Stimulated activated CD8-positive, alpha-beta memory T cell treated with anti-CD3 and anti-CD28 coated beads, Interleukin-7, amount 100 ng/mL, for 4 hours (primary cell): ENCODE data around the gene ACTMAP.

ENCODE experiments used
- DNase-seq, 2 donors: peaks; one replicate each; pipeline ENCODE4 v3.0.0-alpha.2; 2020; ENCODE audit warnings: low read depth in 2 of 2

Gene ACTMAP

DNA sequence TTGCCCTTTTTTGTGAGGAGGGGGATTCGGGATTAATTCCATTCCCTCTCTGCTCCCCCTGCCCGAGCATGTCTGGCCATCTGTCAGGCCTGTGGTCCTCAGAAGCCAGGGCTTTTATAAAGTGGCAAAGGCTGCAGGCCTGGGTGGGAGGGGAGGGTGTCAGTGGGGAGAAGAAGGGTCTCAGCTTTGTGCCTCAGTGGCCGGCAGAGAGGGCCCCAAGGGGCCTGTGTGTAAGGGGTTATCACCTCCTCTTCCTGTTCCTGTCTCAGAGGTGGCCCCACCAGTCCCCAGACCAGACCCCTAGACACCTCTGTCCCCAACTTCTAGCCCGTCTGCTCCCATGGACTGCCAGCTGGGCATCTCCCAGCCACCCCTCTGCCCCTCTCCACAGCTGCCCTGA, 56.4 kb downstream of the ACTMAP start:
- no peak for DNase-seq

DNA sequence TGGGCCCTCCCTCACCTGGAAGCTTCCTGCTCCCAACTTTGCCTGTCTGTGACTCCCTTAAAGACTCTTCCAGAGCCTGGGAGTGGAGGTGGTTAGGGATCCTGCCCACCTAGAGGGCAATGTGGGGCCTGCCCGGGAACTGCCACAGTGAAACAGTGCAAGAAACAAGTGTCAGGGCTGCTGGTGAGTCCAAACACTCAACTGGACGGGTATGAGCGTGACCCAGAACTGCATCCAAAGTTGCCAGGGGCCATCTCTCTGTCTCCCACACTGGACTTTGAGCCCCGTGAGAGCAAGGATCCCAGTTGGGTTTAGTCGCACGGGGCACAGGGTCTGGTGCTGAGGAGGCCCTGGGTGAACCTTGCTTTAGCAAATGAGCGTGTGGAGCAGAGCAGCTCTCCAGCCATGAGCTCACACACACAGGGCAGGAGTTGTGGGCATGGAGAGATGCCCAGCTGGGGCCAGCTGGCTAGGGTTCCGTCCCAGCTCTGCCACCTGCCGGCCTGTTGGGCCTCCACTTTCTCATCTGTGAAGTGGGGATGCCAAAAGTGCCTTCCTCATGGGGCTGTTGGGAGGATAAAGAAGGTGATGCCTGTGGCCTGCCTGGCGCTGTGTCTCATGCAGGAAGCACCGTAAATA, 57.0 kb downstream of the ACTMAP start:
- no peak for DNase-seq

GRCh38 chr19:40692212-40692551, 58.1 kb downstream of the ACTMAP start:
- no peak for DNase-seq

DNA sequence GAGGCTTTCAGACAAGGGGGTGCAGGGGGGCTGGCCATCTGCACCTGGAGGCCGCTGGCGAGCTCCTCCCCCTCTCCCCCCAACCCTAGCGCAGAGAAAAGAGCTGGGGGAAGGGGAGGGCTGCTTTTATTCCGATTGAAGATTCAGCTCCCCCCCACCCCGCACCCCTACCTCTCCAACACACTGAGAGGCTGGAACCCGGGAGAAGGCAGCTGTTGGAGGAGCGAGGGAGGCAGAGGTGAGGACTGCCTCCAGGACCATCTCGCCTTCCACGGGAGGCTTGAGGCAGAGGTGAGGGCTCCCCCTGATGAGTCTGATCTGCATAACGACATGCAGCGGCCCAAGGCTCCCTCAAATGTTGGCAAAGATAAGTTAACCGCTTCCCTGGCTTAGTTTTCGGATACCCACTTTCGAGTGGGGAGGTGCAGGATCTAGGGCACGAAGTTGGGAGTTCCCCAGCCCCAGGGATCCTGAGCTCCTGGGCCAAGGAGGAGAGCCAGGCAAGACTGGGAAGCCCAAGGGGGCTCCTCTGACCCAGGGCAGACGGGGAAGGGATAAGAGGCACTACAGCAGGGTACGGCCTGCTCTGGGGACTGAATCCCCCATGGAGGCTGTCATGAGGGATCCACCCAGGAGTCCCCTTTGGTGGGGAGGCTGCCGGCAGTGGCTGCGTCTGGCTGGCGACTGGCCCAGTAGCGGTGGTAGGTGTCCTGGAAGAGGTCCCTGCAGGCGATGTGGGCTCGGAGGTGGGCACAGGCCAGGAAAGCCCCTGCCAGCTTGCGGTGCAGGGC, 58.7 kb downstream of the ACTMAP start:
- DNase-seq, result no peak
